ENCODE results near the gene DNAH7.
A peak's percentile ranks its signal among the peaks of the same experiment; 100 is the strongest.

Gene DNAH7

DNA sequence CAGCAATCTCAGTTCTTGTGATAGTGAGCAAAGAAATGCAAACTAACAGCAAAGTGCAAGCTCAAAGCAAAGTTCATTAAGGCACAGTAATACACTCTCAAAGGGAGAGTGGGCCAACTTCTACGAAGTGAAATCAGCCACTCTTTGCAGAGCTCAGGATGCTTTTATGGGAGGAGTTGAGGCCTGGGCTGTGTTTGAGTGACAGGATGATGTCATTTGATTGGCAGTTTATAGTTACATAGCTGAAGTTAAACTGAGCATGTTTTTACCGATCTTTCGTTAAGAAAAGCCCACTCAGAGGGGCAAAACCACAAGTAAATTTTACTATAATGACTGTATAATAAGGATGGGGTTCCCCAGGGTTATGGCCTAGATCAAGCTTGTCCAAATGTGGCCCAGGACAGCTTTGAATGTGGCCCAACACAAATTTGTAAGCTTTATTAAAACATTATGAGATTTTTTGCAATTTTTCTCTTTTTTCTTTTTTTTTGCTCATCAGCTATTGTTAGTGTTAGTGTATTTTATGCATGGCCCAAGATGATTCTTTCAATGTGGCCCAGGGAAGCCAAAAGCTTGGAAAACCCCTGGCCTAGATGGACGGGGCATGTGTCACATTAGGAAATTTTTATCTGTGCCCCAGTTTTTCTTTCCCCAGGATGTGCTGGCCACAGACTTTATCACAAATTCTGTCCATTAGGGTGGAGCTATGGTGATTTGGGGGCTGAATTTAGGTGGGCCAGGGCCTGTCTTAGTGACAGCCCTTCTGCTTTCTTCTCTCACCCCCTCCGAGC, 8.3 kb upstream of the DNAH7 start:
- DNase-seq: no peak

DNA sequence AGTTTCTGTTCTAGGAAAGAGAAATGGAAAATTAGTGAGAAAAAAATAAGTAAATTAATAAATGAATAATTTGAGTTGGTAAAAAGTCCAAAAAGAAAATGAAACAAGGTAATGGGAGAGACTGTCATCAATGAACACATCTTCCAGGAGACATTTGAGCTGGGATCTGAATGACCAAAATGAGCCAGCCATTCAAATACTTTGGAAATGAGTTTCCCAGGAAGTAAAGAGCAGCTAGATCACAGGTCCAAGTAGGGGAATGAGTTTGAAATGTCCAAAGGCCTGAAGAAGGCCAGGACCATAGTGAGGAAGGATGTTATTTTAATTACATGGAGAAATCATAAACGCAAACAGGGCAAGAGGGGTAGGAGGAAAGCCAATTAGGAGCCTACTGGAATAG, 6.6 kb upstream of the DNAH7 start:
- no peak for DNase-seq

DNA sequence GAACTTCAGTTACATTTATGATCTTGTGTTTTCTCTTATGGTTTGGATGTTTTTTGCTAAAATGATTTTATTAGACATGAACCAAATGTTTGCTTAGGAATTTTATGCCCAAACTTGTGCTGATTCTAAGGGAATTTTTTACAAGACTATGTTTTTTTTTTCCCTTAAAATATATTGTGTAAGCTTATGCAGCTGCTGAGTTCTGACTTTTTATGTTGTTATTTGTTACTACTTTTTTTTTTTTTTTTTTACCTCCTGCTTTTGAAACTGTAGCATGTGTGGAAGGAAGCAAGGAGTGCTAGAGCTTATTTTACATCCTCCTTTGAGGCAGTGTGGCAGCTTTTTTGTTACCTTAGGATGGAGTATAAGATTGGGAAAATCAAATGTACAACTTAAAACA, 6.0 kb upstream of the DNAH7 start:
- no peak for DNase-seq

DNA sequence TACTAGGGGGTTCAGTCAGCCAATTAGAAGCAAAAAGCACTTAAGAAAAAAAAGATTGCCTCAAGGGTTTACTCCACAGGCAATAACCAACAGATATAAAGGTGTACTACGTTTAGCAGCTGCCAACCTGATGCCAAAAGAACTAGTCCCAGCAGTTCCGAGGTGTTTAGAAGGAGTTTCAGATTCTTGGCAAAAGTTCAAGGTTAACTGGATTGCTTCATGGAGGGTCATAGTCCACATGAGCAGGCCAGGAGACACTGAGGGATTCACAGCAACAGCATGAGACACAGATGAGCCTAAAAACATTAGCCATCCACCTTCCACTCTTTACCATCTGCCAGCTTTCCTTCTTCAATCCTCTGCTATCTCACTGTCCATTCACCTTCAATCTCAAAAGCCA, 4.9 kb upstream of the DNAH7 start:
- DNase-seq: no peak

DNA sequence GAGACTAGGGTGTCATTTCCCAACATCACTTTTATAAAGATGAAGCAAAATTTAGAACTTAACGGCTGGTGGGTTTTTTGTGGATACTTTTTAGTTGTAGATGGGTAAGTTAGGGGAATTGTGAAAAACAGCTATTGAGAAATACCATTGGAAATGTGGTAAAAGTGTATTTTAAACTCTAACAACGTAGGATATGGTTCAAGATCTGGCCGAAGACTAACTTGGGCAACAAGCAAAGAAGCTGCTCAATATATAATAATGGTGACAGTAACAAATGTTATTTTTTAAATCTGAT, 1.6 kb downstream of the DNAH7 start:
- DNase-seq: no peak

DNA sequence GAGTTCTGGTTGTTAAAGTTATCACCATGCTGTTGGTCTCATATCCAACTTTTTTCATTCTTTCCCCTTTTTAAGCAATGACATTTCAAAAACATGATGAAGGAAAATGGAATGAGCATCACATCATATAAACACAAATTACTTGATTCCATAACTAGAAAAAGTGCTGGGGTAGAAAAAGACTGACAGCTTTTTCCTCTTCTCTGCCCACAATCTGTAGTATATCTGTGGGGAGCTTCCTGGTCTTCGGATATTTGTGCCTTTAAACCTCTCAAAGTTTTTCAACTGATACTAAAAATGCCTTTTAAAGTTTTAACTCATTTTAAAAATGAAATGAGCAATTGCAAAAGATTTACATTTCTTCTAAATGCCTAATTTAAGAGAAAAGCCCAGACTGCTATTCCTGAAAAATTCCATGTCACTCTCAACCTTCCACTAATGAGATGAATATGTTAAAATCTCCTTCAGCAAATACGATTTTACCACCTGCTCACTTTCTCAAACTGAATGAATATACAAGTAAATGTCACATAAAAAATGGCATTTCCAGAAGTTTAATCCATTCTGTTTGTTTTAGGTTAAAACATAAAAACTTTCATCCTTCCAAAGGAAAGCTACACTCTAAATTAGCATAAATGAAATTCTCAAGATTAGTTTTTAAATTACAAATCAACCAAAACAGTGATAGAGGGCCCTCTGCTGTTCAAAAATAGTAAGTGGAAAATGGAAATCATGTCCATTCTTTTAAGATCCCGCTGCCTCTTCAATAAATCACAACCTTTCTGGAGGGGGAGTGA, 2.1 kb downstream of the DNAH7 start:
- peak; percentile 1 for DNase-seq

DNA sequence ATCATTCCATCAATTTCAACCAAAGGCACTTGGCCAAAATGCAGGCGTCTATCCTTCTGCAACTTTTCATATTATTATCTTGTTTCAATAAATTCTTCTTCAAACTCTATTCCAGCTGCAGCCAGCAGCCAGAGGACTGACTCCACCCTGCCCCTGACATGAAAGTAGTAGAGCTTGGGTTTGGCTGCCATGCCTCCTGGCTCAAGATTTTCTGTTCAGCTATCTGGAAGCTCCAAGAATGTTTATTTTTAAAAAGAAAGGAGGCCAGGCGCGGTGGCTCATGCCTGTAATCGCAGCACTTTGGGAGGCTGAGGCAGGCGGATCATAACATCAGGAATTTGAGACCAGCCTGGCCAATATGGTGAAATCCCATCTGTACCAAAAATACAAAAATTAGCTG, 4.9 kb downstream of the DNAH7 start:
- no peak for DNase-seq

DNA sequence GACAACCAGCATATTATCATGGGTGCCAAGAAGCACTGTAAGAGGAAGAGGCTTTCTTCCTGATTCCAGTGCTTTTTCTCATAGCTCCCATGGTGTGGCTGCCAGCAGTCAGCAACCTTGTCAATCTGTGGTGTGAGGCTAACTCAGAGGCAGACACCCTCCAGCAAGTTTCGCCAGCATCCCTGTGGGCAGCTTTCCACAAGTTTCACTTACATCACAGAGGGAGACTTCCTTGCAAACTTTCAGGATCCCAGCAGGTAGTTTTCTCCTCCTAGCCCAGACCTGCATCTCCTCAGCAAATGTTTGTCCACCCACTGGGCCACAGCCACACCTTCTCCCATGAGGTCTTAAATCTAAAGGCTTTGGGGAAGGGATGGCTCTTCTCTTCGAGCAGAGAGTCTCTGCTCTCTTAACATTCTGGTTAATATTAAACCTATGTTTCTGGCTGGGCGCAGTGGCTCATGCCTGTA, 9.1 kb downstream of the DNAH7 start:
- DNase-seq: no peak

DNA sequence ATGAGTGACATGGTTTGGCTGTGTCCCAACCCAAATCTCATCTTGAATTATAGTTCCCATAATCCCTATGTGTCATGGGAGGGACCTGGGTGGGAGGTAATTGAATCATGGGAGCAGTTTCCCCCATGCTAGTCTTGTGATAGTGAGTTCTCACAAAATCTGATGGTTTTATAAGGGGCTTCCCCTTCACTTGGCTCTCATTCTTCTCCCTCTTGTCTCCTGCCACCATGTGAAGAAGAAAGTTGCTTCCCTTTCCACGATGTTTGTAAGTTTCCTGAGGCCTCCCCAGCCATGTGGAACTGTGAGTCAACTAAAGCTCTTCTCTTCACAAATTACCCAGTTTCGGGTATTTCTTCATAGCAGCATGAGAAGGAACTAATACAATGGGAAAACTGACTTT, 14.0 kb downstream of the DNAH7 start:
- no peak for DNase-seq

DNA sequence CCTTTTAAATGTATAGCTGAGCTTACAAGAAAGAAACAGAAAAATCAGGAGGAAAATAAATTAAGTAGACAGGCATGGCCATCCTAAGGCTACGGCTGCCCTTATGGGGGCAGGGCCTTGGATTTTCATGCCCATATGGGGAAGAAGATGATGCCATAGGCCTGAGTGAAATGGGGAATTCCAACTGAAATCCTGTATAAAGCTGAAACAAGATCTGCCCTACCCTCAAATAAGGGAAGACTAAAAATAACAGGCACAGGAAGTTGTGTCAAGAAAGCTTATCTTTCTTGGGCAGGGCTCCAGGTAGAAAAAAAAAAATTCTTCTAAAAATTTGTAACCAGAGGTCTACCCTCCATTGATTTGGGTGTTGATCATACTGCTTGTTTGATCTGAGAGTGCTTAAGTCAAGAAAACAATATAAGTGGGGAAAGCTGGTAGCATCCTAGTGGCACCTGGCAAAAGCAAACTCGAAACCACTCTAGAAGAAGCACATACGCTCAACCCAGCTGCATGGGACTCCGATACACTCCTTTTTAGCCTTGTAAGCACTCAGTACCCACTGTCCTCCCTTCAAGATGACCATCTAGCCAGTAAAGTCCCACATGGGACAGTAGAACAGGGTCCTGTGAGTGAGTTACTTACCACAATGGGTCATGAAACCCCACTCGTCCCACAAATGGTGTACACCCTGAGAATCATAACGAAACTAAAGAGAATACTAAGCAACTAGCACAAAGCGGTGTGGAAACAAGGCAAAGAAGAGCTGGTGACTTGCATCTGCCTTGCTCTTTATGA, 22.3 kb downstream of the DNAH7 start:
- no peak for DNase-seq

DNA sequence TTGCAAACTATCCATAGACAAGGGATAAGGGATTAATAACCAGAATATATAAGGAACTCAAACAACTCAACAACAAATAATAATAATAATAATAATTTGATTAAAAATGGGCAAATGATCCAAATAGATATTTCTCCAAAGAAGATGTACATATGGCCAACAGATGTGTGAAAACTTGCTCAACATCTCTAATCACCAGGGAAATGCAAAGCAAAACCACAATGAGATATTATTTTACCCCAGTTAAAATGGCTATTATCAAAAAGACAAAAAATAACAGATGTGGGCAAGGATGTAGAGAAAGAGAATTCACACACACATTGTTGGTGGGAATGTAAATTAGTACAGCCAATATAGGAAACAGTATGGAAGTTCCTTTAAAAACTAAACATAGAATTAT, 26.9 kb downstream of the DNAH7 start:
- no peak for DNase-seq

DNA sequence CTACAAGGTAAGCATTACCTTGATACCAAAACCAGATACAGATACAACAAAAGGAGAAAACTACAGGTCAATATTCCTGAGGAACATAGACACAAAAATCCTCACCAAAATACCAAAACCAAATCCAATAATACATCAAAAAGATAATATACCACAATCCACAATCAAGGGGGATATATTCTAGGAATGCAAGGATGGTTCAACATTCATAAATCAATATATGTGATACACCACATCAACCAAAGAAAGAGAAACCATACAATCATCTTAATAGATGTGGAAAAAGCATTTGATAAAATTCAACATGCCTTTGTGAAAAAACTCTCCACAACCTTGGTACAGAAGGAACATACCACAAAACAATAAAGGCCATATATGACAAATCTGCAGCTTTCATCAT, 28.4 kb downstream of the DNAH7 start:
- no peak for DNase-seq

DNA sequence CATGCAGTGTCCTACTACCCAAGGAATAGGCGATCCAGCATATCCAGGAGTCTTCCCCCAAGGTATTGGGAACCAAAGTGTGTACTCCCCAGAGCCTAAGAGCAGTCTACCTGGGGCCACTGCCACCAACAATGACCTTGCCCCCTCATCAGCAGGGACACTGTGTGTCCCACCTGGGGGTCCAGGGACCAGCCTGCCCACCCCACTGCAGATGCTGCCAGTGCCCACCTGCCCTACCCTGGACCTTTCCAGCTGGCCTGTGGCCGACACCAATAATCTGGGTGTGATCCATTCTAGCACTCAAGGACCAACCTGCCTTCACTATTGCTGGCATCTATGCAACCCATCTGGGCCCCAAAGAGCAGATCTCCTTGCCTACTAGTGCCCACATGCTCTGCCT, 32.2 kb downstream of the DNAH7 start:
- DNase-seq: no peak

DNA sequence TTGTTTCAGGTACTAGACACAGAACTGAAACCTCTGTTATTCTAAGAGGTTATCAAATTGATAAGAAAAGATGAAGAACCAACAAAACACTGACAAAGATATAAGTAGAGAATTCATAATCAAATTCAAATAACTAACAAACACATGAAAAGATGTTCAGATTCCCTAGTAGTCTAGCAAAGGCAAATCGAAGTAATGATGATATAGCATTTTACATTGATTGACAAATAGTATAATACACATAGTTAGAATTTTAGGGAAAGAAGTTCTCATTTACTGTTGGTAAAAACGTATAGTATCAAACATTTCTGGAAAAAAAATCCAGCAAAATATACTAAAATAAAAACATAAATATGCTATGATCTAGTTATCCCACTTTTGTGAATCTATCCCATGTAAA, 50.6 kb downstream of the DNAH7 start:
- no peak for DNase-seq

DNA sequence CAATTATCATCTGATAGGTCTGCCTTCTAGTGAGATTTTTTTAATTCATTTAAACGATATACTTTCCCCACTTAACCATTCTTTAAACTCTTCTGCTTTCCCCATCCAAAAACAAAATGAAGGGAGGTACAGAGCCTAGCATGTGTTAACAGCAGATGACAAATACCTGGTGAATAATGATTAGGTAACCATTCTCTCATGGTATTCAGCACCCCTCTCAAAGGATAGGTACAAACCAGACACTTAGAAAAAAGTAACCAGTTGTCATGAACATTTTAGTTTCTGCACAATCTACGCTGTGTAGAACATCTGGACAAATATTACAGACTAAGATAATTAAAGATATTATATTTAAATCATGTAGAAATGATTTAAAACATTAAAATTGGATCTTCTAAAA, 56.3 kb downstream of the DNAH7 start:
- DNase-seq: no peak

DNA sequence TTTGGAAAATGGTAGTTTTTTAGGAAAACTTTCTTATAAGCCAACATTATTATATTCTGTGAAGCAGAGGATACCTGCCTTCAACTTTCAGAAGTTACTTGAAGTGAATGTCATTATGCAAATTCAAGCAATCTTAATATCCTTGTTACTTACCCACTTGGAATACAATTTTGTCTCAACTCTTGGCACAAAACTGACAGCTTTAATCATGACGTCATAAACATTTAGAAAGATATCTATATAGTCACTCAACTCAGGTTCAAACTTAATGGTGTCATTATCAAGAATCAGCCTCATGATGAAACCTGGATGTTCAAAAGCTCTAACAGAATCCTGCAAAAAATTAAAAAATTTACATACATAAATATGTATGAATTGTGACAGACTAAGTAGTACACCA, 68.1 kb downstream of the DNAH7 start:
- no peak for DNase-seq

DNA sequence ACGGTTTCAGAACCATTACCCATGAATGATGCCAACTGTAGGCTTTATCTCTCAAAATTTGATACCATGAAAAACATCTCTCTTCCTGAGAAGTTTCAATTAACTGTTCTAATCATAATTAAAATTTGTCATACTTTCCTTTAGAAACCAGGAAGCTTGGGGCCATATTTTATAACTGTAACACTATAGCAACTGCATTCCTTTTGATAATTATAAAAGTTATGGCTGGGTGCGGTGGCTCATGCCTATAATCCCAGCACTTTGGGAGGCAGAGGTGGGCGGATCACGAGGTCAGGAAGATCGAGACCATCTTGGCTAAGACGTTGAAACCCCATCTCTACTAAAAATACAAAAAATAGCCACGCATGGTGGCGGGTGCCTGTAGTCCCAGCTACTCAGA, 70.6 kb downstream of the DNAH7 start:
- no peak for DNase-seq

DNA sequence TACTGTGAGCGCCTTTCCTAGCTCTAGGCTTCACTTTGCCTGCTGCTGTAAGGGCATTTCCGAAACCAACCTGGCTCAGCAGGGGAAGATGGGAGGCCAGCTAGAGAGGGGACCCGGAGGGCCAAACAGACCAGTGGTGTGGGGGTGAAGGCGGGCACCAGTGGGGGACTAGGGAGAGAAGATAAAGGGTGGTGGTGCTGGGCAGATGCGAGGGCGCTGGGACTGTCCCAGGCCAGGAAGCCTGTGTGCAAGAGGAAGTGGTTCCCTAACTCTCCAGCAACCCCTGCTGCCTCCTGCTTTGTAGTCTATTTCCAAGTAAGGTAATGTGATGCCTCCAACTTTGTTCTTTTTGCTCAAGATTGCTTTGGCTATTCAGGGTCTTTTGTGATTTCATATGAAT, 73.1 kb downstream of the DNAH7 start:
- no peak for DNase-seq

DNA sequence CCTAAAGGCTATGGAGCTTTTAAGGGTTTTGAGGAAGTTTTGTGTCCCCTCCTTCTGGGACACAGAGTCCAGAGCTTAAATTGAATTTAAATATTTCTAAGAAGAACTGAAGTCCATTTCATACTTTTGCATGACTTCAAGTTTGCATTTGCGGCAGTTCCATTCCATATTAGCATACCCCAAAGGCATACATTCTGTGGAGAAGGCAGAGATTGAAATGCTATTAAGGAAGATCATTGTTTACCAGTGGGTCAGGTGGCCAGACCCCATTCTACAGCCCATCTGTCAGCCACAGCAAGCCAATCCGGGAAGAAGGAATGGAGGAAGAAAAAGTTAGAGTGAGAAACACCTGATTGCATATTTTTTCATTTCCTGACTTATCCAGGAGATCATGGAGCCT, 75.0 kb downstream of the DNAH7 start:
- no peak for DNase-seq

DNA sequence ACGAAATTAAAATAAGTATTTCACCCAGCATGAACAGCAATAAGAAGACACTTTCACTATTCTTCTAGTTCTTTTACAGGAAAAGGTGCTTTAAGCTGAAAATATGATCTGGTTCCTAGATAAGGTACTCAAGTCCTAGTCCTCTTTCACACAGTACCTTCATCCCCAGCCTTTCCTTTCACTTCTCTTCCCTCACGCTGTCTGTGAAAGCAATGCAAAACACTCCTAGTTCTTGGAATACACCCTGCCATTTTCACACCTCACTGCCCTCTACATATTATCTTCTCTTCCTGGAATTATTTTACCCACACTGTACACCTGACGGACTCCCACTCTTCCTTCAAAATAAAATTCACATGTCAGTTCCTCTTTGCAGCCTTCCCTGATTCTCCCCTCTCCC, 82.9 kb downstream of the DNAH7 start:
- no peak for DNase-seq

DNA sequence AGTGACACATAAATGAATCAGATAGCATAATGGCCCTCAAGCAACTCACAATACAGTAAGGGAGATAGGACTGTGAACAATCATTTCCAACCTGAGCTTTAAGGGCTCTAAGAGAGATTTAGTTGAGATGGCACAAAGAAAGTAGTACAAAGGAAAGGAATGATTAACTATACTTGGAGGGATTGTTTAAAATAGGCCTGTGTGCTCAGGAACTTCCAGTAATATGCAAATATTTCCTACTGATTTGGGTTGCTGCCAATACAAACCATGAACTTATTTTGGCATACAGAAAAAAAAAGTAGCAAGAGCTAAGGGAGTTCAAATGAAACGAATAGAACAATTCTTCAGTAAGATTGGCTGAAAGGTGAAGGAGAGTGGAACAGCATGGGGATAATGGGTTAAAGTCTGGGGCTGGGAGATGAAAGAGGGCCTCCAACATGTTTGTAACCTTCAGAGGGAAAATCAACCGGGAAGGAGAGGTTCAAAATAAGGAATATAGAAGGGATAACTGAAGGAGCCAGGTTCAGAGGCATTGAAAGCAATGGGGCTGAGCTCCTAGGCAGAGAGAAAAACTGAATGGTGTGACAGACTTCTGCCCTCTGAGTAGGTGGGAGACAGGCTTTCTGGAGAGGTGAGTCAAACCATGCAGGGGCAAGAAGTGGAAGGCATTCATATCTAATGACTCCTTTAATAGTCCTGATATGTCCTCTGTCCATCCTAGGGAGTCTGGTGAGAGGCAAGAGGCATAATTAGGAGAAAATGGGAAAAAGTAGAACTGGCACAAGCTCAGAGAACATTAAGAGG, 83.5 kb downstream of the DNAH7 start:
- no peak for DNase-seq

DNA sequence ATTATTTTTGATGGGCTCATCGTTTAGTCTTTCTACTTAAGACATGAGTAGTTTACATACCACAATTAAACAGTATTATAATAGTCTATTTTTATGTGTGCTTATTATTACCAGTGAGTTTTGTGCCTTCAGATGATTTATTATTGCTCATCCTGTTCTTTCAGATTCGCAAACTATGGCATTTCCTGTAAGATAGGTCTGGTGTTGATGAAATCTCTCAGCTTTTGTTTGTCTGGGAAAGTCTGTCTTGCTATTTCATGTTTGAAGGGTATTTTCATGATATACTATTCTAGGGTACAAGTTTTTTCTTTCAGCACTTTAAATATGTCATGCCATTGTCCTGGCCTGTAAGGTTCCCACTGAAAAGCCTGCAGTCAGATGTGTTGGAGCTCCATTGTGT, 101.3 kb downstream of the DNAH7 start:
- no peak for DNase-seq

DNA sequence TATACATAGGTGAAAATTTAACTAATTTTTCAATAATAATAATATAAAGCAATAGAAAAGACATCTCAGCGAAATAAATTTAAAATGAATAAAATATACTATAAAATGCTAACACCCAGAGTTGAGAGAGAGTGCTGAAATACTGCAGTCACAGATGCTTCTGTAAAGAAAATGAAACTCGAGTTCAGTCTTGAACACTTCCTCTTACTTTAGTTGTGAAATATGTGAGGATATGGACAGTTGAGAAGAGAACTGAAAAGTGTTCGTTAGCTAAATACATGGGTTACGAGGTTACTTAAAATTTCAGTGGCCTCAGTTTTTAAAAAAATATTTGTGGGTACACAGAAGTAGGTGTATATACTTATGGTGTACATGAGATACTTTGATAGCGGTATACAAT, 106.8 kb downstream of the DNAH7 start:
- no peak for DNase-seq

Data from NCI-H1105 (cell line).